HG03432 (cell line): ENCODE measurements around the gene TMEM263.
A peak's percentile ranks its signal among the peaks of the same experiment; 100 is the strongest.

Source experiments
- ATAC-seq: cut with Tn5 transposase; IDR thresholded peaks from one replicate; pipeline ENCODE4 v1.9.1; 2021; ENCODE audit warnings: mild to moderate bottlenecking, moderate library complexity; ENCODE audit not compliant: unreplicated experiment

The TMEM263 gene

DNA sequence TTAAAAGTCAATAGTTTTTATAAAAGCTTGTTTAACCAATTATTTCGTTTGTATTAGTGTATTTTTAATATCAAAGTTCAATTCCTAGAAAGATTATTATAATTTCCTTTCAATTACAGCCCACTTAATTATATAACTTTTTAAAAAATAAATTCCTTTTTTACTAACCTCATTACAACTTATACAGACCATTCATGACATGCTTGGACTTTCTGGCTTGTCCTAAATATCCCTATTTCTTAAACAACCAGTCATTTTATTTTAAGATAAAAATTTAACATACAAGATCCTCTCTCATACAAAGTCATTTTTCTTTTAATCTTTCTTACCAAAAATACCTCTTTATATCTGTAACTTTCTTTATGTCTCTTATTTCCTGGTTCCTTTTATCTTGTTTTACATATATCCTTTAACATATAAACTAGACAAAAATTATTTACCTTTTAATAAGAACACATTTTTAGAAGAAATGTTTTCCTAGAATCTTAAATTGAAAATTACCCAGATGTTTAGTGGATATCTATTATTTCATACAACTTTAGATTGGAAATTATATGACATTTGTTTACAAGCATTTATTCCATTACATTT, 10.4 kb upstream of the TMEM263 start:
- ATAC-seq, result no peak

GRCh38 chr12:106947461-106947860, 8.2 kb upstream of the TMEM263 start:
- no peak for ATAC-seq

- no peak for ATAC-seq
These were observed 5.1 kb upstream of the TMEM263 start for GRCh38 chr12:106950591-106950990.

GRCh38 chr12:106953352-106954250, 2.1 kb upstream of the TMEM263 start:
- no peak for ATAC-seq

- no peak for ATAC-seq
These were observed 988 bp upstream of the TMEM263 start for GRCh38 chr12:106954462-106955376.

DNA sequence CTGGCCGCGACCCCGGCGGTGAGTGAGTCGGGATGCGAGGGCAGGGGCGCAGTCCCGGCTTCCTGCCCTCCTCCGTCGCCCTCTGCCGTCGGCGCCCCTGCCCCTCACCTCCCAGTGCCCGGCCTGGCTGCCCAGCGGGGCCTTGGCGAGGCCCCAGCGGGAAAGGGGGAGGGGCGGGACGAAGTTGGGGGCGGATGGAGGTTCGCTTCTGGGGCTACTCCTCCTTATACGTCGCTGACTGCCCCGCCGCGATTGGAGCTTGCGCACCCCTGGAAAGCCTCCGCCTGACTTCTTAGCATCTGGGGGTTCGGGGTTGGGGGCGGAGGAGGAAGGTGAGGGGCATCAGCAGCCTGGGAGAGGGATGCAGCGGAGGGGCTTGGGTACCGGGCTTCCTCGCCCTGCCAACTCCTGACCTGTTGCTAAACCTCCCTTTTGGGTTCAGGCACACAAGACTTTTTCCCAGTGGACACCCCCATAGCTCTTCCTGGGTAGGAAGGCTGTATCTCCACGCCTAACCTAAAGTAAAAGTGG, 406 bp downstream of the TMEM263 start:
- peak; percentile 34 for ATAC-seq

DNA sequence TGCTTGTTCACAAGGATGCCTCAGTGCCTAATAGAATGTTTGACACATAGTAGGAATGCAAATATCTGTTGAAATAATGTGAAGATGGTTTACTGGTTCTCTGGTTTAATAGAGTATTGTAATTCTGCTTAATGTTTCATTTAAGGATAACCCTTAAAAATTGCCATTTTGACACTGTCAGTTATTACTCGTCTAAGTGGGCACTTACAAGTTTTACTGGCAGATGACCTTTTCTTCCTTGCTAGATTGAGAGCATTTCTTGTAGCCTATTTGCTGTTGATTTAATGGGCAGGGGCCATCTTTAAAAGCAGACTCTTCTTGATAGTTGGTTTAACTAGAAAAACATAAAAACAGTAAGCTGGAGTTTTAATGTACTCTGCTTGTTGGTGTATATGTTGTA, 1.9 kb downstream of the TMEM263 start:
- no peak for ATAC-seq

- ATAC-seq, result no peak
These were observed 4.7 kb downstream of the TMEM263 start for GRCh38 chr12:106960443-106960842.

- no peak for ATAC-seq
These were observed 6.6 kb downstream of the TMEM263 start for GRCh38 chr12:106962286-106962685.

DNA sequence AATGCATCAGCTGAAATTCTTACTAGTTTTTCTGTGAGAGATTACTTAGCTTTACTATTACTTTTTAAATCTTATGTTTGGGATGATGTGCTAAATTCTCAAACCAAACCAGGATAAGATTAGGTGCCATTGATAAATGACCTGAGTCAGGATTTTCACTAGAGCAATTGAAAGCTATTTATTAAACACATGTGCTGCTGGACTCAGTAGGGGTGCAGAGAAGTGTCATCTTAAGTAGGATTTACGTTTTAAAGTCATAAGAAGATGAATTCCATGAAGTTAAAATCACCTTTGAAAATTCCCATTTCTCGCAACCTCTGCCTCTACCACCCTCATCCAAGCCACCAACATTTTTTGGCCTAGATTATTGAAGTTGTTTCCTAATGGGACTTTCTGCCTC, 8.8 kb downstream of the TMEM263 start:
- no peak for ATAC-seq

GRCh38 chr12:106971065-106971464, 15.4 kb downstream of the TMEM263 start:
- ATAC-seq, result no peak

DNA sequence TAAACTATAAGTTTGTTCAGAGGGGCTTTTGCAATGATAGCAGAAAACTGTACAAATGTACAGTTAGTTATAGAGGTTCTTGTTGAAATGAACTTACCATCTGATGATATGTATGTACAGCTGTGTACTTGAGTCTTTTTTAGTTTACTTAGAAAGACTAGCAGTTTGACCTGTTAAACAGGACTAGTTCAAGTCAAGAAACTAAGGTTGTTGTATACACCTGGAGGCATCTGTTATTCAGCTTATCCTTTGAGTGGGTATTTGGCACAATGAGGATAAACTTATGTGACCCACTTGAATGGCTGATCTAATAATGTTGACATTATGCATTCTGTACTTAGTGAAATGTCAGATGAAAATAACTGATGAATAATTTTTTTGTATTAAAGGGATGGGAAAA, 17.8 kb downstream of the TMEM263 start:
- ATAC-seq, result no peak

DNA sequence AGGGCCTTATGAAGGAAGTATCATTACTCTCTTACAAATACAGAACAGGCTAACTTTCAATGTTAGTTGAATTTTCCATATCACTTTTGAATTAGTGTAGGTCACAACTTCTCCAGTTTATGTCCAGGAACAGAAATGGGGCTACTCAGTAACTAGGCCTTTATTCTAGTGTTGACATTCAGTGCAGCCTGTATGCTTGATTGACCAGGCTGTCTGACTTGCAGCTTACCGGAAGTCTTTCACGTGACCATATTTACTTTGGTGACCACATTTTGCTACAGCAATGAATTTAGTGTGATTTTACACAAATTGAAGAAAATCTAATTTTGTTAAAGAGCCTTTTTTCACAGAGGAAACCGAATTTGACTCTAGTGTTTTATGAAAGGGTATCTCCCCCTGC, 18.8 kb downstream of the TMEM263 start:
- peak; percentile 87 for ATAC-seq

GRCh38 chr12:106975098-106975497, 19.4 kb downstream of the TMEM263 start:
- no peak for ATAC-seq

GRCh38 chr12:106975993-106976658, 20.4 kb downstream of the TMEM263 start:
- ATAC-seq, result no peak

- ATAC-seq, result no peak
These were observed 21.0 kb downstream of the TMEM263 start for GRCh38 chr12:106976668-106977067.

DNA sequence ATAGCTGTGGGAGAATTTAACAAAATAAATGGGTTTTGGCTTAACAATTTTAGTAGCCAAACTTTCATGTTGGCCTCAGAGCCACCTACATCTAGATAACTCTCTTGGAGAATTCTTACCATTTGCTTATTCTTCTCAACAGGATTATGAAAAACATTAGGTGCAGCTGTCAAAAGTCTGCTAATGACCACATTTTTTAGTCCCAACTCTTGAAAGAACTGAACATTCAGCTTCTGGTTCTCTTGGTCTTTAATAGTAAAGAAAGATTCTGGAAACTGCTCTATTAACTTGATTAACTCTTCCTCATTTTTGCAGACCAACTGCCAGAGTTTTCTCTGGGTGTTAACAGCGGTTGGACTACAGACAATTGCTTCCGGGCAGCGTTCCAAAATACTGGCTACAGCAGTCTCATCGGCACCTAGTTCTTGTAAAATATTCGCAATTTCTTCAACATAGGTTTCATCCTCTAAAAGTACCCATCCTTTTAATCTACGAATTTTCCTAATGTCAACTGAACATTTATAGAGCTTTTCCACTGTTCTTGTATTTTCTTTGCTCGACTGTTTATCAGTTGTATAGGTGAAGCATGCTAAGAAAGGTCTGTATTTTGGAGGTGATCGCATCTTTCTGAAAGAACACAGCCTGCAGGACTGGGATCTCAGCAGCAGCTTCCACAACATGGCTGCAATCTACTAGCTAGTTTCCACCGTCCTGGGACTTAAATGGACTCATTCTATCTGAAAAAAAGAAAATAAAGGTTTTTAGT, 22.5 kb downstream of the TMEM263 start:
- ATAC-seq, result no peak

- no peak for ATAC-seq
These were observed 25.2 kb downstream of the TMEM263 start for GRCh38 chr12:106980944-106981343.

DNA sequence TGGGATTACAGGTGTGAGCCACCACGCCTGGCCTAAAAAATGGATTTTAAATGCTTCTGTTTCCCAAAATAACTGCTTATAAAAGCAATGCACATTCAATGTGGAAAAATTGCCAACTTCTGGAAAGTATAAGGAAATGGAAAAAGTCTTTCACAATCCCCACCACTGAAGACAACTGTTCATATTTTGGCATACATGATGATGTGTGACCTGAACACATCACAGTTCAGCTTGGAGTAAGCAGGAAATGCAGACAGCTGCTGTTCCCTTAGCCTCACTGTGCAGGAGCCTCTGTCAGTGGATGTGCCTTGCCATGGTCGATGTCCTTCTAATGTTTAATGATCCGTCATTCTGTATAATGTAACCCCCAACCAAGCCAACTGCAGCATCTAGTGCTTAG, 26.1 kb downstream of the TMEM263 start:
- no peak for ATAC-seq

DNA sequence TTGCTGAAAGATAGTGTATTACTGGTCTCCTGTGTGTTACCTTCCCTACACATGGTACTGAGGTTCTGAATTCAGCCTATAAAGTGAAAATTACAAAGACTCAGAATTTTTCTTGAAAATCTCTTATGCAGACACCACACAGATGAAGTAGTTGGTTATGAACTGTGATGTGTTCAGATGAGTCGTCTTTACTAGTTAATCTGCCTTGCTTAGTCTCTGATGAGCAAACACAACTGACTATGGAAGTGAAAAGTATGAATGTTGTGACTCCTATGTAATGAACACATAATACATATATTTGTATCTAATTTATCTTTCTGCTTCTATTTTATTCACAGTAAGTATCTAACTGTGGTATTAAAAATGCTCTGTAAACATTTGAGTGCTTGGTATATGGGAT, 26.5 kb downstream of the TMEM263 start:
- no peak for ATAC-seq
